Measurements from ENCODE around the gene CACNA2D1.

- TF ChIP-seq POLR2A (IDR thresholded peaks at IDR 0.05; ENCODE audit: extremely low read depth, insufficient read length) (no peak), CTCF (IDR thresholded peaks at IDR 0.05; ENCODE audit: low read depth, low read length) (no peak)
Measured at GRCh38 chr7:82319674-82320118, 123.9 kb downstream of the CACNA2D1 start.
